T-helper 1 cell treated with Interleukin-12 subunit alpha and Interleukin-12 subunit beta and Interleukin-4 antibody, amounts not matched to agents 30 μg/mL and 1 μg/mL, for 36 hours (primary cell): ENCODE results near the gene NAA15.
"Not testable (repeated sequence)": the region's sequence is repeated elsewhere in the genome, so short reads cannot be mapped to it uniquely, and the experiment has no call there.

ENCODE experiments used
- H3K27ac Mint-ChIP-seq: one replicate; pipeline ENCODE4 v1.8.0; 2021; ENCODE audit warnings: mild to moderate bottlenecking, mixed read lengths
- H3K27me3 Mint-ChIP-seq: one replicate; pipeline ENCODE4 v1.8.0; 2021; ENCODE audit warnings: low read depth, mixed read lengths
- H3K36me3 Mint-ChIP-seq: one replicate; pipeline ENCODE4 v1.8.0; 2021; ENCODE audit warnings: low read depth, mixed read lengths
- H3K4me1 Mint-ChIP-seq: one replicate; pipeline ENCODE4 v1.8.0; 2021; ENCODE audit warnings: low read depth, mixed read lengths
- H3K4me3 Mint-ChIP-seq: one replicate; pipeline ENCODE4 v1.8.0; 2021; ENCODE audit warnings: mild to moderate bottlenecking, moderate library complexity, mixed read lengths
- H3K9me3 Mint-ChIP-seq: one replicate; pipeline ENCODE4 v1.8.0; 2021; ENCODE audit warnings: mixed read lengths

NAA15 gene

DNA sequence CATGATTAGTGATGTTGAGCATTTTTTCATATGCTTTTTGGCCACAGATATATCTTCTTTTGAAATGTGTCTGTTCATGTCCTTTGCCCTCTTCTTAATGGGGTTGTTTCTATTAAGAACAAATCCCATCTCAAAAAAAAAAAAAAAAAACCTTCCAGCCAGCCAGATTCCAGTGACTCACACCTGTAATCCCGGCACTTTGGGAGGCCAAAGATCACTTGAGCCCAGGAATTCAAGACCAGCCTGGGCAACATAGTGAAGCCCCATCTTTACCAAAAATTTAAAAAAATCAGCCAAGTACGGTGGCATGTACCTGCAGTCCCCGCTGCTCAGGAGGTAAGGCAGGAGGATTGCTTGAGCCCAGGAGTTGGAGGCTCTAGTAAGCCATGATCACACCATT lies 157.7 kb downstream of the NAA15 start:
- H3K4me3 Mint-ChIP-seq = no peak overlapping the region
- H3K9me3 Mint-ChIP-seq = peaks cover 5% of the 10 kb centered on the region
- peaks cover 34% of the 10 kb centered on the region for H3K4me1 Mint-ChIP-seq
- H3K27ac Mint-ChIP-seq = no peak overlapping the region
- H3K36me3 Mint-ChIP-seq = peaks cover 7% of the 10 kb centered on the region
- H3K27me3 Mint-ChIP-seq = no peaks in the 10 kb centered on the region

DNA sequence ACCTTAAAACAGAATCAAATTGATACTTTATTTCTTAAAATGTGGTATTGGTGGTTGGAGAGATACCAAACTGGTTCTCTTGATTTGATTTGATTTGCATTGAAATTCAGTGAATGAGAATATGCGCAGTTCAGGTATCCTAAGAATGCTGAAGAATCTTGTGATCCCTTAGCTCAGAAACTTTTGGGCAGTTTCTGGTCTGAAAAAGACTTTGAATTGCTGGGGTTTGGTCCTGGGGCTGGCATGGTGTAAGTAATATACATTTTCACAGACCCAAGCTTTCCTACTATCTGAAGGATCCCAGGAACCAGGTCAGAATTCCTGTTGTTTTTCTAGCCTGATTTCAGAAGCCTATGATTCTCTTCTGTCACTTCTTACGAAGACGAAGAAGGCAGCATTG lies 159.3 kb downstream of the NAA15 start:
- Mint-ChIP-seq H3K27me3 (no peaks in the 10 kb centered on the region), H3K9me3 (peaks cover 7% of the 10 kb centered on the region), H3K4me1 (peaks cover 18% of the 10 kb centered on the region), H3K36me3 (peaks cover 9% of the 10 kb centered on the region), H3K27ac (no peak overlapping the region), H3K4me3 (no peak overlapping the region)

DNA sequence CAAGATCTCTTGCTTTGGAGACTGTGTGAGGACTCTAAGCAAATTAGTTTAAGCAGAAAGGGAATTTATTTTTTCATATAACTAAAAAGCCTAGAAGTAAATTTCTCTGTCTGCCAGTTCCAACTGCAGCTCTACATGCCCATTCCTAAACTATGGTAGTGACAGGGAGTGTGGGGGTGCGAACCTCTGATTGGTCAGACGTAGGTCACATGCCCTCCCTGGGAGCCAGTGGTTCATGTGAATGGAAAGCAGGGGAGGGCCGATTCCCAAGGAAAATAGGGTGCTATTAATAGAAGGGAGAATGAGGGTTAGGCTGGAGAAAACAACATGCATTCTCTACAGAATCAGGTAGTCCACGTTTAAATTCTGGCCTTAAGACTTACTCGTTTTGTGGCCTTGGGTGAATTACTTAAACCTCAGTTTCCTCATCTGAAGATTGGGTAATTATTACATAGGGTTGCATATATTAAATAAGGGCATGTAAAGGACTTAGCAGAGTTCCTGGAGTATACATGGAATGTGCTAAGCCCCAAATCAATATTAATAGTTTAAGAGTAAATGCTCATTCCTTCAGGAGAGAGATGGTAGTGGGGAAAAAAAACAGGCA lies 159.8 kb downstream of the NAA15 start:
- Mint-ChIP-seq H3K4me3 (no peak overlapping the region), H3K27ac (no peak overlapping the region), H3K27me3 (no peaks in the 10 kb centered on the region), H3K9me3 (peaks cover 7% of the 10 kb centered on the region), H3K36me3 (peaks cover 9% of the 10 kb centered on the region), H3K4me1 (peaks cover 14% of the 10 kb centered on the region)

DNA sequence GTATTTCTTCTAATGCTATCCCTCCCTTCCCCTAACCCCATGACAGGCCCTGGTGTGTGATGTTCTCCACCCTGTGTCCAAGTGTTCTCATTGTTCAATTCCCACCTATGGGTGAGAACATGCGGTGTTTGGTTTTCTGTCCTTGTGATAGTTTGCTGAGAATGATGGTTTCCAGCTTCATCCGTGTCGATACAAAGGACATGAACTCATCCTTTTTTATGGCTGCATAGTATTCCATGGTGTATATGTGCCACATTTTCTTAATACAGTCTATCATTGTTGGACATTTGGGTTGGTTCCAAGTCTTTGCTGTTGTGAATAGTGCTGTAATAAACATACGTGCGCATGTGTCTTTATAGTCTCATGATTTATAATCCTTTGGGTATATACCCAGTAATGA lies 163.2 kb downstream of the NAA15 start:
- H3K27me3 Mint-ChIP-seq, H3K4me3 Mint-ChIP-seq, H3K4me1 Mint-ChIP-seq, H3K27ac Mint-ChIP-seq: not testable (repeated sequence)
- peaks cover 25% of the 10 kb centered on the region for H3K9me3 Mint-ChIP-seq
- peaks cover 16% of the 10 kb centered on the region for H3K36me3 Mint-ChIP-seq

DNA sequence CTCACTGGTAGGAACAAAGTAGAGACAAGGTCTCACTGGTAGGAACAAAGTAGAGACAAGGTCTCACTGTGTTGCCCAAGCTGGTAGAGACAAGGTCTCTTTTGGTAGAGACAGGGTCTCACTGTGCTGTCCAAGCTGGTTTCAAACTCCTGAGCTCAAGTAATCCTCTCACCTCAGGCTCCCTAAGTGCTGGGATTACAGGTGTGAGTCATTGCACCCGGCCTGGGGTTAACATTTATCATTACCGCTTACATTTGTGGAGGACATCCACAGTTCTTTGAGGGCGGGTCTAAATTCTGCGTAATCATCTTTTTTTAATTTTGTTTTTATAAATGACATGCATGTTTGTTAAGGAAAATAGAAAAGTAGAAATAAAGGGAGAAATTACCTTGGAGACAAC lies 164.6 kb downstream of the NAA15 start:
- no peak overlapping the region for H3K27ac Mint-ChIP-seq
- H3K9me3 Mint-ChIP-seq = peaks cover 32% of the 10 kb centered on the region
- H3K4me3 Mint-ChIP-seq = no peak overlapping the region
- no peaks in the 10 kb centered on the region for H3K27me3 Mint-ChIP-seq
- H3K4me1 Mint-ChIP-seq = peaks cover 2% of the 10 kb centered on the region
- peaks cover 16% of the 10 kb centered on the region for H3K36me3 Mint-ChIP-seq

DNA sequence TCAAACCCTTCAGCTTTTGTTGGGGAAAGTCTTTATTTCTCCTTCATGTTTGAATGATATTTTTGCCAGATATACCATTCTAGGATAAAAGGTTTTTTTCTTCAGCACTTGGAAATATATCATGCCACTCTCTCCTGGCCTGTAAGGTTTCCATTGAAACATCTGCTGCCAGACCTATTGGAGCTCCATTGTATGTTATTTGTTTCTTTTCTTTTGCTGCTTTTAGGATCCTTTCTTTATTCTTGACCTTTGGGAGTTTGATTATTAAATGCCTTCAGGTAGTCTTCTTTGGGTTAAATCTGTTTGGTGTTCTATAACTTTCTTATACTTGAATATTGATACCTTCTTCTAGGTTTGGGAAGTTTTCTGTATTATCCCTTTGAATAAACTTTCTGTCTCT lies 167.5 kb downstream of the NAA15 start:
- Mint-ChIP-seq H3K9me3 (peaks cover 38% of the 10 kb centered on the region), H3K36me3 (peaks cover 31% of the 10 kb centered on the region)
- not testable (repeated sequence) for H3K27ac Mint-ChIP-seq, H3K4me1 Mint-ChIP-seq, H3K4me3 Mint-ChIP-seq, H3K27me3 Mint-ChIP-seq

DNA sequence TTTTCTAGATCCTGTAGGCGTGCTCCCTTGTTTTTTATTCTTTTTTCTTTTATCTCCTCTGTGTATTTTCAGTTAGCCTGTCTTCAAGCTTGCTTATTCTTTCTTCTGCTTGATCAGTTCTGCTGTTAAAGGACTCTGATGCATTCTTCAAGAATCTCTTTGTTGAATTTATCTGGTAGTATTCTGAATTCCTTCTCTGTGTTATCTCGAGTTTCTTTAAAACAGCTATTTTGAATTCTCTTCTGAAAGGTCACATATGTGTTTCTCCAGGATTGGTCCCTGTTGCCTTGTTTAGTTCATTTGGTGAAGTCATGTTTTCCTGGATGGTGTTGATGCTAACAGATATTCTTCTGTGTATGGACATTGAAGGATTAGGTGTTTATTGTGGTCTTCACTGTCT lies 167.9 kb downstream of the NAA15 start:
- H3K27ac Mint-ChIP-seq = no peak overlapping the region
- H3K36me3 Mint-ChIP-seq = peaks cover 28% of the 10 kb centered on the region
- no peaks in the 10 kb centered on the region for H3K4me1 Mint-ChIP-seq
- no peaks in the 10 kb centered on the region for H3K27me3 Mint-ChIP-seq
- H3K4me3 Mint-ChIP-seq = no peak overlapping the region
- H3K9me3 Mint-ChIP-seq = peaks cover 33% of the 10 kb centered on the region
